ENCODE measurements around the gene SETD2.
"Not testable (repeated sequence)": the region's sequence is repeated elsewhere in the genome, so short reads cannot be mapped to it uniquely, and the experiment has no call there.

Gene SETD2

DNA sequence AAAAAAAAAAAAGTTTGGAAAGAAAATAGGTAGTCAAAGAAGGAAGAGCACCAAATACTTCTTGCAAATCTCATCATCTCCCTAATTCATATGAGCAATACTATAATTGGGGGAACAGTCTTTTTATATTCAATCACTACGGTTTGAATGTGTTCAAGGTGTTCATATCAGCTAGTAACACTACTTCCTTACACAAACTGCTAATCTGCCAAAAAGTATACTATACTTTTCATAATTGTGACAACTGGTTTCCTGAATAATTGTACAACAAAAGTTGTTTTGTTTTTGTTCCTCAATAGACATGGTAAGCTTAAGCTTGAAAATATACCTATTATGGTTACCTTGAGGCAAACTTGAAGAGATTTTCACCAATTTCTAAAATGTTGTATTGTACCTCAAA, 12.1 kb downstream of the SETD2 start:
- DNase-seq: no peak

DNA sequence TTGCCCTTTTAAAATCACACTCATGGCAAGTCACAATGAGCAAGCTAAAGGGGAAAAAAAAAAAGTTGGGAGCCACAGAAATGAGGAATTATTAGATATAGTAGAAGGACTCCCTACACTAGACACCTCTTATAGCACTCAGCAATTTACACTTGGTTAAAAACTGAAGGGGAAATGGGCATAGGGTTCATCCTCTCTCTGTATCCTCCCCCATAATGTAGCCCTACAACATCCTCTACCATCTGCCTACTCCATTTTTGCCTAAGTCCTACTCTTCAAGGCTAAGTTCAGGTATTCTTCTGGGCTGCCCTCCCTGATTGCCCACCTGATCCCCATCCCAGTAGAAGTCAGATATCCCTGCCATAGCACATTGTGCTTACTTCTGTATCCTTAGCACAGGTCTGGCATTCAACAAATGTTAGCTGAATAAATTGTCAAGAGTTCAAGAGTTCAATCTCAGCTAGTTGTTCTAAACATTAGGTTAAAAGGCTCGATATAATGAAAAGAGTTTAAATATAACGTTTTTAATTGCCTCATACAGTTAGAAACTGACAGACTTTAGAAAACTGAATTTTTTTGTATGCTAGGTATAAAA, 14.5 kb downstream of the SETD2 start:
- no peak for DNase-seq

DNA sequence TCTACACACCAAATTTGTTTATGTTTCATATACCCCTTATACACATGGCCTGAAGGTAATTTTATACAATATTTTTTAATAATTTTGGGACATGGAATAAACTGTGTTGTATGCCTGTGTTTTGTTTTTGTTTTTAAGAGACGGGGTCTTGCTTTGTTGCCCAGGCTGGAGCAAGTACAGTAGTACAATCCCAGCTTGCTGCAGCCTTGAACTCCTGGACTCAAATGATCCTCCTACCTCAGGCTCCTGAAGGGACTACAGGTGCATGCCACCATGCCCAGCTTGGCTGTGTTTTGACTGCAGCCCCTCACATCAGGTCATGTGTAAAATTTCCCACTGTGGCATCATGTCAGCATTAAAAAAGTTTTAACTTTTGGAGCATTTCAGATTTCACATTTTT, 18.6 kb downstream of the SETD2 start:
- DNase-seq: no peak

DNA sequence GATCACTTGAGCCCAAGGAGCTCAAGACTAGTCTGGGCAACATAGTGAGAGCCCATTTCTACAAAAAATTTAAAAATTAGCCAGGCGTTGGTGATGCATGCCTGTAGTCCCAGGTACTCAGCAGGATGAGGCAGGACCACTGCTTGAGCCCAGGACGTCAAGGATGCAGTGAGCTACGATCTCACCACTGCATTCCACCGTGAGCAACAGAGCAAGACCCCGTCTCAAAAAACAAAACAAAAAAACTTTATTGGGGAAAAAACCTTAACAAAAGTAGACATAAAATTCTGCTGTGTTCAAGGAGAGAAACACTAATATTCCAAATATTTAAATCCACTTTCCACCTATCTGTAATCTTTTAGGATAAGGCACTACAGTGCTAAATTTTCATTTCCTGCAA, 20.8 kb downstream of the SETD2 start:
- no peak for DNase-seq

DNA sequence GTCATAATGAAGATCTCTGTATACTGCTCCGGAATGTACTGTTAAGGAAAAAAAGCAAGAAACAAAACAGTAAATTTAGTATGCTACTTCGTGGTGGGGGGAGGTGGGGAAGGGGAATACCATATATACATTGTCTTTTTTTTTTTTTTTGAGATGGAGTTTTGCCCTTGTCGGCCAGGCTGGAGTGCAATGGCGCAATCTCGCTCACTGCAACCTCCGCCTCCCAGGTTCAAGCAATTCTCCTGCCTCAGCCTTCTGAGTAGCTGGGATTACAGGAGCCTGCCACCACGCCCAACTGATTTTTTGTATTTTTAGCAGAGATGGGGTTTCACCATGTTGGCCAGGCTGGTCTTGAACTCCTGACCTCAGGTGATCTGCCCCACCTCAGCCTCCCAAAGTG, 21.4 kb downstream of the SETD2 start:
- DNase-seq: not testable (repeated sequence)

DNA sequence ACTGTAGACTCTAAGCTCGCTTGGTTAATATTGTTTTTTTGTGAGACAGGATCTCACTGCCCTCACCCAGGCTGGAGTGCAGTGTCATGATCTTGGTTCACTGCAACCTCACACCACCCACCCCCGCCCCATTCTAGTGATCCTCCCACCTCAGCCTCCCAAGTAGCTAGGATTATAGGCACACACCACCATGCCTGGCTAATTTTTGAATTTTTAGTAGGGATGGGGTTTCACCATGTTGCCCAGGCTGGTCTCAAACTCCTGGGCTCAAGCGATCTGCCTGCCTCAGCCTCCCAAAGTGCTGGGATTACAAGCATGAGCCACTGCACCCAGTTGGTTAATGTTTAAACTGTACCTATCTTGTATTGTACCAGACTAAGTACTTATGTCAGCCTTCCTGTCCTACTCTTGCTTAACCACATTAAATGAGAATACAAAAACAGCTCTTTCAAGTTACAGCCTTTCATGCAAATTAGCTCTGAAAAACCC, 22.9 kb downstream of the SETD2 start:
- DNase-seq: not testable (repeated sequence)

DNA sequence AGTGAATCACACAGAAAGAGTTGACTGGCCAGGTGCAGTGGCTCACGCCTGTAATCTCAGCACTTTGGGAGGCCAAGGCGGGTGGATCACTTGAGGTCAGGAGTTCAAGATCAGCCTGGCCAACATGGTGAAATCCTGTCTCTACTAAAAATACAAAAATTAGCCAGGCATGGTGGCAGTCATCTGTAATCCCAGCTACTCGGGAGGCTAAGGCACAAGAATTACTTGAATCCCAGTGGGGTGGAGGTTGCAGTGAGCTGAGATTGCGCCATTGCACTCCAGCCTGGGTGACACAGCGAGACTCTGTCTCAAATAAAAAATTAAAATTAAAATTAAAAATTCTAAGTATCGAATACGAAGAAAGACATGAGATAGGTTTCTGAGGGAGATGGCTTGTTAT, 23.4 kb downstream of the SETD2 start:
- DNase-seq: not testable (repeated sequence)

DNA sequence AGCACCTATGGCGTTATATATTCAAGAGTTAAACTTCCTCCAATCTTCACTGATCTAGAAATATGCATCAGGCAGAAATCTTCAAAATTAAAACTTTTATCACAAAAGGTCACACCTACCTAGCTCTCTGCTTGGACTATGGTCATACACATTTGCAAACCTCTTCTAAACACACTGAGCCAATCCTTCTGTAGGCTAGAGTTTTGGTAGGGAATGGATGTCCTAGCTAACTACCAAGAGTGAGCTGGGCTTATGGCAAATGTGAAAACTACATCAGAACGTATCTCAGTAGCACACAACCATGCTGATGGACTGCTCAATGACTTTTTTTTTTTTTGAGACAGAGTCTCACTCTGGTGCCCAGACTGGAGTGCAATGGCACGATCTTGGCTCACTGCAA, 29.6 kb downstream of the SETD2 start:
- DNase-seq: no peak

DNA sequence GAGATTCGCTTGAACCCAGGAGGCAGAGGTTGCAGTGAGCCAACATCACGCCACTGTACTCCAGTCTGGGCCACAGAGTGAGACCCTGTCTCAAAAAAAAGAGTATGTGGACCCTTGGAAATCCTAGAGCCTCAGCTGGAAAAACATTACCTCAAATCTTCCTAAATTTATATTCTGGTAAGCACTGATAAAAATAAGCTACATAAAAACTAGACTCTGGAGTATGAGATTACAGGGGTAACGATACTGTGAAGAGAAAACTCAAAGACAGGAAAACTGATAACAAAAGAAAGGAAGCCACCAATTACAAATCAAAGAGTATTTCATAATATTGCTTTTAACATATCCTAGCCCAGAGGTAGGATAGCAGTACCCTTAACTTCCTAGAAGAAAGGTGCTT, 30.3 kb downstream of the SETD2 start:
- DNase-seq: no peak

DNA sequence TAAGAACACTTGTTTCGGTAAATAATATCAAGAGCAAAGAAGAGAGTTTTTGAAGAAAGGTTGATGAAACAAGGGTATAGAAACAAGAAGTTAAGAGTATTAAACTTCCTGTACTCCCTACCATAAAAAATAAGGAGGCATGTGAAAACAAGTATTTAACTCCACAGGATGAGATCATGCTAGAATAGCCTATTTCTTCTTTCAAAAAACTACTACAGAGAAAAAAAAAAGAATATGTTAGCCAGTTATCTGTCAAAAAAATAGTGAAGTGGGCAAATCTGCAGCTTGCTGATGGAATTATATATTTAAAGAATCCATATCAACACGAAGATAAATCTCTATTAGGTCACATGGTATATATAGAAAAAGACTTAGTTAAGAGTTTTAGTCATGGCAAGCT, 33.4 kb downstream of the SETD2 start:
- DNase-seq: no peak

DNA sequence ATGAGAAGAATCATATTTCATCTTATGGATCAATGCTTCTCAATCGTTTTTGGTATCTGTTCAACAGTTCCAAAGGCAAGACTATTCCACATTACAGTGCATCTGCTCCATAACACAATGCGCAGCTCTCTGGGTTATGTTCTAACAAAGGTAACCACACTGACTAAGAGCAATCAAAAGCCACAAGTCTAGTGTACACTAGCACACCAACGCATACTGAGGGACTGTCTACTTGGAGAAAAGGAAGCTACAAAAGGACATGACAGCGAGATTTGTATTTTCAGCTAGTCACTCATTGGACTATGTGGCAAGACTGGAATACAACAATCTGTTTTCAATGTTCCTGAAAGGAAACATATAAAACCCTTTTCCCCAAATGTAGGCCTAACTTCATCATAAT, 35.8 kb downstream of the SETD2 start:
- no peak for DNase-seq

DNA sequence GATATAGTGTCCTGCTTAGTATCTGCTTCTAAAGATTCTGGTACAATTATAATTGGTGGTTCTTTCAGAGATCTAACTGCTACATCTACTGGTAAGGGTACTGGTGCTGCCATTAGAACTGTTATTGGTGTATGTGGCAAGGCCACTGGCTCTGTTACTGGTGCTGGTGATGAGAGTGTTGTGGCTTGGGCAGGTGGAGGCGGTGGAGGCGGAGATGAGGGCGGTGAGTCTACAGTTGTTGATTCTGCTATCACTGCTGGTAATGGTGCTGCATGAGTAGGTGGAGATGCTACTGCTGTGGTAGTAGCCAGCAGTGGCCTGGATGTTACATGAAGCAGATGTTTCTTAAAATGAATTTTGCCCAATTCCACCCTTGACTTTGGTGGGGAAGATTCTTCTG, 40.1 kb downstream of the SETD2 start:
- DNase-seq: no peak

DNA sequence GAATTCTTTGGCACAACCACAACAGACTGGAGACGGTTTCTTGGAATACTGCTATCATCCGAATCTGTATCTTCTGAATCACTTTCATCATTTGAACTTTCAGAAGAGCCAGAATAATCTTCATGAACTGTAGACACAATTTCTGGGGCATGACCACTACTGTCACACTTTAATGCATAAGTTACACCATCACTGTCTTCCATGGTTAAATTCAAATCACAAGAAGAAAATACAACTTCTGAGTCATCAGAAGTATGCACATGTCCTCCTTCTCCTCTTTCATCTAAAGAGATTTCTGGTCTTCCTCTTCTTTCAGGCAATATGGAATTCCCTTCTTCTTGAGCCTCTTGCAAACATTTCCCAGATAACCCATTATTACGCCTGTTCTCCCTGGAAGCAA, 42.5 kb downstream of the SETD2 start:
- no peak for DNase-seq

DNA sequence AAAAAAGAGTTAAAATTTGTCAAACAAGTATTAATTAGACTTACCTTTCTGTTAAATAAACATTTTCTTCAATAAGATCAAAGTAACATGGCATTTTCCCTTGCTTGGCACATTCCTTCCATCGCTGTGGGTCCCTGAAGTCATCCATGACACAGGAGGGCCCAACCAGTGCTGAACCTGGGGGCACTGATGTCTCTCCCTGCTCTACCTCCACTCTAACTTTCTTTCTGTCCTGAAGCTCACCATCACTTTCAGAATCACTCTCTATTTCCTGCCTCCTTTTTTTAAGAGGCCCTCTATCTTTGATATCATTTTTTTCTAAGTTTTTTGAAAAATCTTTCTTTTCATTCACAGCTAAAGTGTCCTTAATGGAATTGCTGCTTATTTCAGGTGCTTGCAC, 43.8 kb downstream of the SETD2 start:
- DNase-seq: no peak

DNA sequence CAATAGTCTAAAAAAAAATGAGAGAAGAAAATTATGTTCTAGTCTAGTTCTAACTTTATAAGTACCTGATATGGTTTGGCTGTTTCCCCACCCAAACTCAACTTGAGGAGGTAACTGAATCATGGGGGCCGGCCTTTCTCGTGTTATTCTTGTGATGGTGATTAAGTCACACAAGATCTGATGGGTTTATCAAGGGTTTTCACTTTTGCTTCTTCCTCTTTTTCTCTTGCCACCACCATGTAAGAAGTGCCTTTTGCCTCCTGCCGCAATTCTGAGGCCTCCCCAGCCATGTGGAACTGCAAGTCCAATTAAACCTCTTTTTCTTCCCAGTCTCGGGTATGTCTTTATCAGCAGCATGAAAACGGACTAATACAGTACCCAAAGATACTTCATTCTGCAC, 44.5 kb downstream of the SETD2 start:
- not testable (repeated sequence) for DNase-seq

DNA sequence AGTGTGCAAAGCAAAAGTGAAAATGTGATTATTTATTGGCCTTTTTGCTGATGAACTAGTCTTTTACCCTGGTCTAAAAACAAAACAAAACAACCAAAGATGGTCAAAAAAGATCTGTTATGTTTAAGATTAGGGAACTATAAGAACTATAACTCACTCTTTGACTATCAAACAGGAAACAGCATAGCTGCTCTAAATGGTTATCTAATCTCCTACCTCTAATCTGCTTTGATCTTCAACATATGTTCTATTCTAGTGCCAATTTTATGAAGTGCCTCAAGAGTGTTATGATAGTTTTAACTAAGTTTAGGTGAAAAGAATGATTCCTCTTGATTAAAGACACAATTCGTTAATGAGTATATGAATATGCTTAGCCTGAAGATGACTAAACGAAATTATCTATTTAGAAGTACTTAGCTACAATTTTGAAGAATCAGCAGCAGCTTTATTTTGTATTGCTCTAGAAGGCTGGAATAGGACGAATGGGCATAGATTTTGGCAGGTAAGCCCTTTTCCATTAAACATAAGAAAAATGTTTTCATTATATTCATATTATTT, 46.0 kb downstream of the SETD2 start:
- DNase-seq: no peak

DNA sequence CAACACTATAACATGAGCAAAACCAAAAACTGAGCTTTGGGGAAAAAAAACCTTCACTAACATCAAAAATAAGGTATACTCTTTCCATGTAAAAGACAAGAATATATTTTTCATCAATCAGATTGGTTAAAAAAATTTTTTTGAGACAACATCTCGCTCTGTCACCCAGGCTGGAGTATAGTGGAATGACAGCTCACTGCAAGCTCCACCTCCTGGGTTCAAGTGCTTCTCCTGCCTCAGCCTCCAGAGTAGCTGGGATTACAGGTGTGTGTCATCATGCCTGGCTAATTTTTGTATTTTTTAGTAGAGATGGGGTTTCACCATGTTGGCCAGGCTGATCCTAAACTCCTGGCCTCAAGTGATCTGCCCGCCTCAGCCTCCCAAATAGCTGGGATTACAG, 48.4 kb downstream of the SETD2 start:
- DNase-seq: not testable (repeated sequence)

DNA sequence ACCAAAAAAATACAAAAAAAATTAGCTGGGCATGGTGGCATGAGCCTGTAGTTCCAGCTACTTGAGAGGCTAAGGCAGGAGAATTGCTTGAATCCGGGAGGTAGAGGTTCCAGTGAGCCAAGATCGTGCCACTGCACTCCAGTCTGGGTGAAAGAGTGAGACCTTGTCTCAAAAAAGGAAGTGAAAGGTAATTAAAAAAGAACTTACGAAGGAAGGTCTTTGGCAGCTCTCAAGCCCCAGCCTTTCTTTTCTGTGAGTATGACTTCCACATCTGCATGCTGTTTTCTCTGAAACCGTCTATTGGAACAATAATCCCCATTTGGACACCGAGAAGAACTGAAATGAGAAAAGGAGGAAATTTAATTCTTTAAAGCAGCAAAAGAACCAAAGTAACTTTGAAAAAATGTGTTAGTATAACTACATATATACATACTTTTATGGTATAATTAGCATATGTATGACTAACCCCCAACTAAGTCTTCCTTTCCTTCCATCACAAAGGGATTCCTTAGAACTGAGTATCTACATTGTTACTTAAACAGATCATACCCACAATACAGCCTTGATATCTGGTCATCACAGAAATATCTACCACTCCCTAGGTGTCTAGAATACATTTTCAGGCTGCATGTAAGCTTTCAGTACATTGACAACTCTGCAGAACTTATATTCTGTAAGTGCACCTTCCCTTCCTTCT, 50.1 kb downstream of the SETD2 start:
- no peak for DNase-seq

DNA sequence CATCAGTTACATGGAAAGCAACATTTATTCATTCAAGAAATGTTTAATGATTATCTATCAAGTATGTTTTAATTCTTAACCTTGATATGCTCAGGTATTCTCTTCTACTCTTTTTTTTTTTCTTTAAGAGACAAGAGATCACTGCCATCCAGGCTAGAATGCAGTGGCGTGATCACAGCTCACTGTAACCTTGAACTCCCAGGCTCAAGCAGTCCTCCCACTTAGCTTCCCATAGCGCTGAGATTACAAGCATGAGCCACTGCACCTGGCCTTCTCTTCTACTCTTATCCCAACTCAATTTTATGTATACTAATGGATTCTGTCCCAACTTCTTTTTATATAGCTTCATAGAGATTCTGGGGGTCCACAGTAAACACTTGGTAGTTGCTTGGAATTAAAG, 50.9 kb downstream of the SETD2 start:
- DNase-seq: no peak

DNA sequence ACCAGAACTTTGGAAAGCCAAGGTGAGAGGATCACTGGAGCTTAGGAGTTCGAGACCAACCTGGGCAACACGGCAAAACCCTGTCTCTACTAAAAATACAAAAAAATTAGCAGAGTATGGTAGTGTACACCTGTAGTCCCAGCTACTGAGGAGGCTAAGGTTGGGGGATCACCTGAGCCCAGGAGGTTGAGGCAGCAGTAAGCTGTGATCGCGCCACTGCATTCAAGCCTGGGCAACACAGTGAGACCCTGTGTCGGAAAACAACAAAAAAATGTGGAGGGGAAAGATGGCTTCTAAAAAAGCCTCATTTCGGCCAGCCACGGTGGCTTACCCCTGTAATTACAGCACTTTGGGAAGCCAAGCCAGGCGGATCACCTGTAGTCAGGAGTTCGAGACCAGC, 54.5 kb downstream of the SETD2 start:
- DNase-seq: no peak

DNA sequence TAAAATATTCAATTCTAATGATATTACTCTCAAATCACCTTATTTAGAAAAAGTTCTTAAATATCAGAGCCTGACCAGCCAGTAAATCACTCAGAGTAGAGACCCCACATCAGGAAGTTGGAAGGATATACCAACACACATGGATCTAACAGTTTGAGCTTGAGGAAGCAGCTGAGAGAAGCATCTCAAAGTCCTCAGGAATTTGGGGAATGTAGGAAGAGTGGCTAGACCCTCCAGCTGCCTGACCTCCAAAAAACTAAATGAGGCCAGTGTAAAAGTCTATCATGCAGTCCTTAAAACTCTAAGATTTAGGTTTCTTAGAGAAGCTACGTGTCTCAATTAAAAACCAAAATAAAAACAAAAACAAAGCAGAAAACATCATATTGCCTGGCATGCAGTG, 55.4 kb downstream of the SETD2 start:
- DNase-seq: no peak

DNA sequence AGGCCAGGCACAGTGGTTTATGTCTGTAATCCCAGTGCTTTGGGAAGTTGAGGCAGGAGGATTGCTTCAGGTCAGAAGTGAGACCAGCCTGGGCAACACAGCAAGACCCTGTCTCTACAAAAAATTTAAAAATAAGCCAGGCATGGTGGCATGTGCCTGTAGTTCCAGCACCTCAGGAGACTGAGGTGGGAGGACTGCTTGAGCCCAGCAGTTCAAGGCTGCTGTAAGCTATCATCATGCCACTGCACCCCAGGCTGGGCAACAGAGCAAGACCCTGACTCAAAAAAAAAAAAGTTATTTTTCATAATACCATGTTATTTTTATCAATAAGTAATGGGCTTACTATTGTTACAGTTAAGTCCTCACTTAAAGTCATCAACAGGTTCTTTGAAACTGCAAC, 59.7 kb downstream of the SETD2 start:
- no peak for DNase-seq

DNA sequence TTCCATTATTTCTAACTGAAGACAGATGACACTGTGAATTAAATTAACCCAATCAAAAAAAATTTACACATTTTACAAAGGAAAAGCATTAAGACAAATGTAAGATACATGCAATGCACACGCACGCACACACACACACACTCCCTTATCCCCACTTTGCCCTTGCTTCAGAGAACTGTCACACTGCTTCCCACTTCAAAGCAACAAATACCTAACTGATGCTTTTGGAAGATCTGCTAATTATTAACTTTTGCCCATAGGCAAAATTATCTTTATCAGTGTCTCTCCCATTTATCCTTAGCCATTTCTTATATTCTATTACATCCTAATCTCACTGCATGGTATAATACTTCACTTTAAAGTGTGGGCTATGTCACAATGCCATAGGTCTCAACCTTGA, 60.3 kb downstream of the SETD2 start:
- no peak for DNase-seq

DNA sequence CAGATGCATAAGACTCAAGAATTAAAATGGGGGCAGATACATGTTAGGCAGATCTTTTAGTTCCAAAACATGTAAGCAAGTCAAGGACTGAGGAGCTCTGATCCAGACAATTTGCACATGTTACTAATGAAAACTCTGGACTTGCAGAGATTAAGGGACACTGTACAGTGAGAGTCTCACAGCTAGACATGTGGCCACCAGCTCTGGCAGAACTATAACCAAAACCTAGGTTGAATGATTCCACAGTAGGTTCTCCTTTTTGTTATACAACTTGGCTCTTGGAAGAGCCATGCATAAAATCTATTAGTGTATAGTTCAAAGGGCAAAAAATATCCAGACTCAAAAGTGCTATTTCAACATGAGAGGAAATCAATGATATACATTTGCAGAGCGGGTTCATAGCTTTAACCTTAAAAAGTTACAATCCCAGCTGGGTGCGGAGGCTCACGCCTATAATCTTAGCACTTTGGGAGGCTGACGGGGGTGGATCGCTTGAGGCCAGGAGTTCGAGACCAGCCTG, 61.8 kb downstream of the SETD2 start:
- DNase-seq: no peak

Measured in right kidney (tissue), 1 donor.